GM13977 (cell line): ENCODE data around the gene SLC22A17.
"Not testable (repeated sequence)": the region's sequence is repeated elsewhere in the genome, so short reads cannot be mapped to it uniquely, and the experiment has no call there.

ENCODE experiments used
- DNase-seq: peaks from one replicate; pipeline ENCODE4 v3.0.0; 2012; ENCODE audit warnings: low spot score
- in situ Hi-C: fragments of 300-500 bp; cut with MboI; formaldehyde crosslinking; loops from one replicate; pipeline ENCODE4 v1.12.0; 2022; ENCODE audit warnings: low sequenced_read_pairs, low pct_unique_long_range_greater_than_20kb, mixed read lengths, inconsistent platforms; ENCODE audit not compliant: unreplicated experiment
- TF ChIP-seq, protein P1 (sequence below): IDR thresholded peaks from 2 replicates; pipeline ENCODE4 v1.5.1; 2012; ENCODE audit warnings: mild to moderate bottlenecking, control low read depth; ENCODE audit not compliant: insufficient read depth; ENCODE audit errors: extremely low read depth, missing control alignments

The SLC22A17 gene

DNA sequence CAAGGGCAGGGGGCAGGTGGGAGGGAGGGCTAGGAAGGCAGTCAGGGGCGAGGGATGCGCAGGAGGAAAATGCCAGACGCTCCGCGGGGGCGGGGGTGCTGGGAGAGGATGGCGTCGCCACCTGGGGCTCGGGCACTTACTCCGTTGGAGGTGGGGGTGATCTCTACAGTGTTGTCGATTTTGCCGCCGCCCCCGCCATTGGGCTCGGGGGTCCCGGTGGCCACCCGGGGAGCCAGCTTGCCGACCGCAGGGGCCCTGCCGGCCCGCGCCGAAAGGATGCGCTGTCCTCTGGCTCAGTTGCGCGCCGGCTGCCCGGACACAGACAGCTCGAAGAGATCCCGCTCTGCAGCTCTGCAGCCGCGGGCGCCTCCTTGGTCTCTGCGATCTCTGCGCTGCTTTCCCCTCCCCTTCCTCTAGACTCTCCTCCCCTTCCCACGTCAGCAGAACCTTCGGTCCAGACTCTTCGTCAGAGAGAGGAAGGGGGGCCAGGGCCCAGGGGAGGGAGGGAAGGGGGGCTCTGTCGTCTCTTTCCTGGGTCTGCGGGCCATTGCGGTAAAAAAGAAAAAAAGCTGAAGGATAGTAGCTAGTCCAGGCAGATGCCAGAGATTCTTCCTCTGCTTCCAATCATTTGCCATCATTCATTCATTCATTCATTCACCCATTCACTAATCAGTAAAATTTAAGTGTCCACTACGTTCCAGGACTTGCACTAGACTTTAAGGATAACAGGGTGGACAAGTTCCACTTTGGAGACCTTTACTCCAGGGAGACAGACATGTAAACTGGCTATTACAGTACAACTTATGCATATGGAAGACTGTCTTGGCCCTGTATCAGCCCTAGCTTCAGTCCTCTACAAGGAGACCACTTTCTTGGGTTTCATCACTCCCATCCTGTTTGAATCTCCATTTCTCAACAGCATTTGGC is at the start of gene SLC22A17:
SLC22A17 (minus strand) TSS at position 382 of the 927 bp plus-strand sequence.
- peak; percentile 73 for DNase-seq
- in situ Hi-C loops, result no loop called here
- TF ChIP-seq, protein P1, sequence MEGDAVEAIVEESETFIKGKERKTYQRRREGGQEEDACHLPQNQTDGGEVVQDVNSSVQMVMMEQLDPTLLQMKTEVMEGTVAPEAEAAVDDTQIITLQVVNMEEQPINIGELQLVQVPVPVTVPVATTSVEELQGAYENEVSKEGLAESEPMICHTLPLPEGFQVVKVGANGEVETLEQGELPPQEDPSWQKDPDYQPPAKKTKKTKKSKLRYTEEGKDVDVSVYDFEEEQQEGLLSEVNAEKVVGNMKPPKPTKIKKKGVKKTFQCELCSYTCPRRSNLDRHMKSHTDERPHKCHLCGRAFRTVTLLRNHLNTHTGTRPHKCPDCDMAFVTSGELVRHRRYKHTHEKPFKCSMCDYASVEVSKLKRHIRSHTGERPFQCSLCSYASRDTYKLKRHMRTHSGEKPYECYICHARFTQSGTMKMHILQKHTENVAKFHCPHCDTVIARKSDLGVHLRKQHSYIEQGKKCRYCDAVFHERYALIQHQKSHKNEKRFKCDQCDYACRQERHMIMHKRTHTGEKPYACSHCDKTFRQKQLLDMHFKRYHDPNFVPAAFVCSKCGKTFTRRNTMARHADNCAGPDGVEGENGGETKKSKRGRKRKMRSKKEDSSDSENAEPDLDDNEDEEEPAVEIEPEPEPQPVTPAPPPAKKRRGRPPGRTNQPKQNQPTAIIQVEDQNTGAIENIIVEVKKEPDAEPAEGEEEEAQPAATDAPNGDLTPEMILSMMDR, result no peak

DNA sequence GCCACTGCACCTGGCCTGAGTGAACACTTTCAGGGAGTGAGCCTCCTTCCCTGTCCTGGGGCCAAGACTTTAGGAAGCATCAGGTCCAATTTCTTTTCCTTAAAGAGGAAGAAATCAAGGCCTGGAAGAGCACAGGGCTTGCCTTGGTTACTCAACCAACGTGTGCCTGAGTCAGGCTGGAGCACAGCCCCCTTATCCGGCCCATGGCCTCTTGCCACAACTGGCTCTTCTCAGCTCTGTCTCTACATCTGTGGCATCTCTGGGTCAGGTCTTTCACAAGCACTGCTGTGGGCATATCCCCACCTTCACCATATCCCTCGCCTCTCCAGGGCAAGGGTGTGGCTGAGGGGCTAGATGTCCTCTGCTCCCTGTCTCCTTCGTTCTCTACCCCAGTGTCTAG is 48.6 kb upstream of the SLC22A17 start:
- DNase-seq, result no peak
- TF ChIP-seq, protein P1, result no peak
- in situ Hi-C loops, result no loop called here

DNA sequence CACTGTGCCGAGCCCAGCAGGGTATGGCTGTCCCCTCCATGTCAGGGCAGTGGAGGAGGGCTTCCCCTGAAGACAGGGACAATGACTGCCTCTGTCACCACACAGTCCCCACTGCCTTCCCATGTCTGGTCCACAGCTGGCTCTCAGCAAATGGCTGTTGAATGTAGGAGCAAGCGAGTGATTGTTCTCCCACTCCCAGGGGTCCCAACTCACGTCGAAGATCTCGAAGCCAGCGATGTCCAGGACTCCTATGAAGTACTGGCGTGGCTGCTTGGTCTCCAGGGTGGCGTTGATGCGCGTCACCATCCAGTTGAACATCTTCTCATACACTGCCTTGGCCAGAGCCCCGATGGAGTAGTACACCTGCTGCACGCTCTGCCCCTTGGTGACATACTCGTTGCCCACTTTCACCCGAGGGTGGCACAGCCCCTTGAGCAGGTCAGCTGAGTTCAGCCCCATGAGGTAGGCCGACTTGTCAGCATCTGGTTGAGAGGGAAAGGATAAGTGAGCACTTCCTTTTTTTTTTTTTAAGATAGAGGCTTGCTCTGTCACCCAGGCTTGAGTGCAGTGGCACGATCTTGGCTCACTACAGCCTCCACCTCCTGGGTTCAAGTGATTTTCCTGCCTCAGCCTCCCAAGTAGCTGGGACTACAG is 47.9 kb upstream of the SLC22A17 start:
- in situ Hi-C loops, DNase-seq: not testable (repeated sequence)

DNA sequence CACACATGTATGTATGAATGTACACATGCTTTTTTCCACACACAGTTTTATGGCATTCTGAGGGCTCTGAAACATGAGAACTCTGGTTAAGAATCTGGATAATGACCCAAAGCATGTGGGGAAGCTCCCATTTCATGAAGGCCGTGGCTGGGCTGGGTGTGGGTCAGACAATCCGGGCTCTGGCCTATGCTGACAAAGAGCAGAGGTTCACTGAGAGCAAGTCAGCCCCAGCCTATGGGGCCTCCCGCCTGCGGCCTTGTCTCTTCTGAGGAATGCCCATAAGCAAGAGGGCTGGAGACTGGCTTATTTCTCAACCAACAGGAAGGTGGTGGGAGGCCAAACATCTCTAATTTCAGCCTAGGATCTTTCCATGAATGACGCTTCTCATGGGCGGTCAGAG is 46.9 kb upstream of the SLC22A17 start:
- DNase-seq, result no peak
- TF ChIP-seq, protein P1, result no peak
- in situ Hi-C loops, result no loop called here

DNA sequence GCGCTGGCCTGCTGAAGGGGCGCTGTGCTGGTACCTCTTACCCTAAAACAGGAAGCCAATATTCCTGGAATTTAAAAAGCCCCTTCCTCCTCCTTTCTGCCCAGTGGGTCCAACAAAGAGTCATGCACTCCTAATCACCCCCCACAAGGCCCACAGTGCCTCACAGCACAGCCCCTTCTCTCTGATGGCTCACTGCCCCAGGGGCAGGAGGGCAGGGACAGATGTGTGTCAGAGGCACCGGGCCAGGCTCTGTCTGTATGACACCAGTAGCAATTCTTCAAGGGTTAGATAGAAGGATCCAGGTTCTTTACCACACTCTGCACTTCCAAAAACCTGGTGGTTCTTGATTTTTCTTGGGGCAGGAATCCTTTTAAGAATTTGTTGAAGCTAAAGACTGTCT is 46.4 kb upstream of the SLC22A17 start:
- in situ Hi-C loops, result no loop called here
- TF ChIP-seq, protein P1, result no peak

DNA sequence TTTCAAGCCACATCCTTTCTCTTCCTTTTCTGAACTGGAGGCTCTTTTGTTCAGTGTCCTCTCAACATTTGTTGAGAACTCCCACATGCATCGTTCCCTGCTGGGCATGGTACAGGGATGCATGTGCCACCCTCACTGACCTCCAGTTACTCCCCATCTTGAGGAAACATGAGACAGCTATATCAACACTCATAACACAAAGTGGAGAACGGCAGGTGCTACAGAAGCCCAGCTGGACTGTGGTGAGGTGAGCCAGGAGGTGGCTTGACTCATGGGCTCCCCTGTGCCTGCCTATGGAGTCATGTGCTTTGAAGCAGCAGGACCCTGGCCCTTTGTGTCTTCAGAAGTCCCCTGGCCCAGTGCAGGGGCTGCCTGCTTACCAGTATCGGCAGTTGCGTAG is 45.7 kb upstream of the SLC22A17 start:
- DNase-seq, result no peak
- TF ChIP-seq, protein P1, result no peak

More for the DNA sequence above, 46.4 kb upstream of the SLC22A17 start:
- DNase-seq, result no peak

More for the DNA sequence above, 45.7 kb upstream of the SLC22A17 start:
- in situ Hi-C loops, result no loop called here
